ENCODE results near the gene P4HB.

The P4HB gene

GRCh38 chr17:81901167-81902022 is 41.1 kb upstream of the P4HB start:
- TF ChIP-seq CTCF (IDR thresholded peaks at IDR 0.05; ENCODE audit: low read depth, low read length), result no peak
- H3K4me3 ChIP-seq (ENCODE audit: low read depth, low read length), result no peak overlapping the region

- no peak for TF ChIP-seq CTCF (IDR thresholded peaks at IDR 0.05; ENCODE audit: low read depth, low read length)
- no peak overlapping the region for H3K4me3 ChIP-seq (ENCODE audit: low read depth, low read length)
Observed at GRCh38 chr17:81900181-81900820, 40.0 kb upstream of the P4HB start.

GRCh38 chr17:81899514-81900166 is 39.3 kb upstream of the P4HB start:
- TF ChIP-seq CTCF (IDR thresholded peaks at IDR 0.05; ENCODE audit: low read depth, low read length), result no peak
- no peak overlapping the region for H3K4me3 ChIP-seq (ENCODE audit: low read depth, low read length)

GRCh38 chr17:81898885-81899284 is 38.5 kb upstream of the P4HB start:
- H3K4me3 ChIP-seq (ENCODE audit: low read depth, low read length), result 0 out of 2 replicates have a peak overlapping the region, but pooled peaks have one; percentile 5
- no peak for TF ChIP-seq CTCF (IDR thresholded peaks at IDR 0.05; ENCODE audit: low read depth, low read length)

GRCh38 chr17:81898029-81898866 is 37.9 kb upstream of the P4HB start:
- TF ChIP-seq CTCF (IDR thresholded peaks at IDR 0.05; ENCODE audit: low read depth, low read length), result no peak
- no peak overlapping the region for H3K4me3 ChIP-seq (ENCODE audit: low read depth, low read length)

- TF ChIP-seq CTCF (IDR thresholded peaks at IDR 0.05; ENCODE audit: low read depth, low read length), result no peak
- H3K4me3 ChIP-seq (ENCODE audit: low read depth, low read length), result no peak overlapping the region
Observed at GRCh38 chr17:81895400-81895799, 35.1 kb upstream of the P4HB start.
